Thyroid gland (tissue), 4 donors: Measurements from ENCODE around the gene LMOD1. TPM values are rescaled to one million over a fixed set of nuclear protein-coding genes. Genes with fewer than 3 reads are reported as not detected.

Experiments used
- DNase-seq, 2 donors: peaks; one replicate each; pipeline ENCODE4 v3.0.0-alpha.2; 2019
- H3K27ac ChIP-seq, 3 donors: fragments of 200-600 bp; sonication (generic); 1 replicate in 2 of 3; 2 replicates in 1 of 3; pipeline ENCODE4 v1.5.1; 2016 to 2019; ENCODE audit warnings: mild to moderate bottlenecking in 1 of 3, moderate library complexity in 1 of 3
- H3K27me3 ChIP-seq: fragments of 200-600 bp; sonication (generic); one replicate; pipeline ENCODE4 v1.5.1; 2019
- H3K36me3 ChIP-seq, 2 donors: fragments of 200-600 bp; sonication (generic); one replicate each; pipeline ENCODE4 v1.5.1; 2016 to 2019
- H3K4me1 ChIP-seq, 2 donors: fragments of 200-600 bp; sonication (generic); one replicate each; pipeline ENCODE4 v1.5.1; 2017 to 2019
- H3K4me3 ChIP-seq, 3 donors: fragments of 200-600 bp; sonication (generic); replicated peaks in 1 of 3; 1 replicate in 2 of 3; 2 replicates in 1 of 3; pipeline ENCODE4 v1.5.1; 2016; ENCODE audit warnings: mild to moderate bottlenecking in 1 of 3
- H3K9me3 ChIP-seq: fragments of 200-600 bp; sonication (generic); one replicate; pipeline ENCODE4 v1.5.1; 2017
- CTCF ChIP-seq, 6 experiments: fragments of 200-600 bp in 3 of 6; fragments of 450-650 bp in 3 of 6; sonication (generic) in 3 of 6; IDR thresholded peaks; one replicate each; pipeline ENCODE4 v1.5.1; 2016 to 2019; ENCODE audit warnings: antibody characterized with exemption in 6 of 6, mild to moderate bottlenecking in 2 of 6, inconsistent platforms in 1 of 6, moderate library complexity in 1 of 6
- POLR2A ChIP-seq, 2 donors: fragments of 450-650 bp; IDR thresholded peaks; one replicate each; pipeline ENCODE4 v1.6.1; 2017; ENCODE audit warnings: antibody characterized with exemption in 2 of 2, mild to moderate bottlenecking in 2 of 2, moderate library complexity in 1 of 2
- WGBS, 2 donors: methylation state at CpG; one replicate each; pipeline ENCODE4 v1.1.5; 2017; 5-methylcytosine and 5-hydroxymethylcytosine counted together
- intact Hi-C: fragments of 100-400 bp; cut with DNase I; formaldehyde crosslinking; loops from one replicate; pipeline ENCODE4 v1.15.1; 2023
- microRNA-seq: library from miRNA; unstranded; fragments of <30 nt; microRNA quantifications from one replicate; pipeline ENCODE4, GENCODE V29; 2016
- small RNA-seq: library from RNA; depleted of rRNA; stranded (forward); fragments of <200 nt; gene quantifications from one replicate; pipeline ENCODE3, GENCODE V24; 2016
- total RNA-seq, 4 donors: library from RNA; depleted of rRNA; stranded (reverse); fragments of >200 nt; gene quantifications; one replicate each; pipeline ENCODE4 v1.2.3, GENCODE V29; 2016

LMOD1 gene
- total RNA-seq, 4 donors from 2014 or later: 30.6 to 50.0 (median 35.9) TPM

- Histone ChIP-seq H3K36me3 (peaks cover 24 to 26% of the 10 kb centered on the region in 2 donors), H3K4me3 (no peak overlapping the region), H3K27ac (peak overlapping the region; percentile 72 to 88 (median 84)), H3K9me3 (no peaks in the 10 kb centered on the region), H3K4me1 (peaks cover 23 to 26% of the 10 kb centered on the region in 2 donors), H3K27me3 (no peaks in the 10 kb centered on the region)
- WGBS, 2 donors: 74 to 84% methylated on average over 2 of the region's 2 CpGs
- TF ChIP-seq POLR2A (IDR thresholded peaks at IDR 0.05): no peak
- DNase-seq: no peak
- intact Hi-C loops: no loop called here
Measured at GRCh38 chr1:201849372-201850052, 96.8 kb downstream of the LMOD1 start.

- TF ChIP-seq CTCF (IDR thresholded peaks at IDR 0.05) (no peak), POLR2A (IDR thresholded peaks at IDR 0.05) (no peak)
- no peak for DNase-seq
- WGBS, 2 donors: 94 to 98% methylated on average over 6 of the region's 6 CpGs
- peaks cover 13 to 14% of the 10 kb centered on the region in 2 donors for H3K36me3 ChIP-seq
- peaks cover 23 to 26% of the 10 kb centered on the region in 2 donors for H3K4me1 ChIP-seq
- H3K27ac ChIP-seq: peak overlapping the region; percentile 72 to 88 (median 84)
- intact Hi-C loops: no loop called here
- no peaks in the 10 kb centered on the region for H3K9me3 ChIP-seq
- H3K4me3 ChIP-seq: no peak overlapping the region
- H3K27me3 ChIP-seq: no peaks in the 10 kb centered on the region
Measured at GRCh38 chr1:201848230-201848629, 98.1 kb downstream of the LMOD1 start.

GRCh38 chr1:201847150-201847549 lies 99.2 kb downstream of the LMOD1 start:
- DNase-seq: peak in 1 of 2 donors; percentile 21
- peaks cover 2 to 3% of the 10 kb centered on the region in 2 donors for H3K36me3 ChIP-seq
- intact Hi-C loops: no loop called here
- no peaks in the 10 kb centered on the region for H3K9me3 ChIP-seq
- WGBS, 2 donors: 31 to 68% methylated on average over 1 of the region's 1 CpG
- no peaks in the 10 kb centered on the region for H3K27me3 ChIP-seq
- no peak overlapping the region for H3K4me3 ChIP-seq
- no peak for TF ChIP-seq POLR2A (IDR thresholded peaks at IDR 0.05)
- no peak for TF ChIP-seq CTCF (IDR thresholded peaks at IDR 0.05)
- H3K27ac ChIP-seq: peak overlapping the region in 1 of 3 donors; percentile 84
- H3K4me1 ChIP-seq: peaks cover 23 to 26% of the 10 kb centered on the region in 2 donors

Small RNA genes within 50 kb of the gene (microRNA-seq; reads per million reads assigned to microRNA genes)
- gene MIR6739: not detected

Small RNA genes within 50 kb of the gene (small RNA-seq; reads per million reads assigned to genes)
- gene MIR6739 (not detected), gene RF00156 (not detected)

Other genes with a start within 250 kb of the LMOD1 start
- 10 to 100 TPM; 28.4 to 42.1 (median 36.7) TPM for gene IPO9, start 117.4 kb downstream of the LMOD1 start, total RNA-seq
- 10 to 100 TPM; 28.8 to 60.3 (median 50.3) TPM for gene SHISA4, start 57.6 kb downstream of the LMOD1 start, total RNA-seq
- 10 to 100 TPM; 34.7 to 46.8 (median 40.1) TPM for gene TIMM17A, start 9.0 kb upstream of the LMOD1 start, total RNA-seq
- gene RNPEP, start 36.1 kb upstream of the LMOD1 start, total RNA-seq: 10 to 100 TPM; 61.4 to 98.1 (median 85.7) TPM
- 10 to 100 TPM in 2 of 4 donors, 1 to 10 TPM in 2; 6.6 to 28.8 (median 12.6) TPM for gene ELF3, start 64.0 kb upstream of the LMOD1 start, total RNA-seq
- under 1 TPM in 2 of 4 donors, not detected in 2; 0.22 to 0.34 TPM for gene GPR37L1, start 176.4 kb upstream of the LMOD1 start, total RNA-seq
- gene ARL8A, start 198.2 kb upstream of the LMOD1 start, total RNA-seq: 10 to 100 TPM; 31.2 to 38.6 (median 35.0) TPM
- 1 to 10 TPM; 1.3 to 4.3 (median 2.1) TPM for gene PTPN7, start 214.1 kb upstream of the LMOD1 start, total RNA-seq
- gene LGR6, start 247.3 kb upstream of the LMOD1 start, total RNA-seq: 1 to 10 TPM; 2.8 to 7.0 (median 4.5) TPM